Fibroblast of villous mesenchyme (primary cell): ENCODE data around the gene PKP2. TPM values are rescaled to one million over a fixed set of nuclear protein-coding genes. Genes with fewer than 3 reads are reported as not detected.
A peak's percentile ranks its signal among the peaks of the same experiment; 100 is the strongest.

Experiments used
- DNase-seq: peaks from one replicate; pipeline ENCODE4 v3.0.0-alpha.2; 2010; ENCODE audit warnings: low read depth
- H3K4me3 ChIP-seq: 2 replicates; pipeline ENCODE4 v1.5.1; 2011; ENCODE audit warnings: low read depth, mild to moderate bottlenecking, low read length
- total RNA-seq: library from RNA; depleted of rRNA; stranded (reverse); fragments of >200 nt; gene quantifications from 2 replicates; pipeline ENCODE4 v1.2.3, GENCODE V29; 2012
- TF ChIP-seq, protein P1 (sequence below): IDR thresholded peaks from 2 replicates; pipeline ENCODE4 v1.5.1; 2012; ENCODE audit warnings: low read depth, mild to moderate bottlenecking, low read length; ENCODE audit not compliant: insufficient read depth

Gene PKP2
- total RNA-seq: 2.3 and 9.5 TPM in 2 replicates

DNA sequence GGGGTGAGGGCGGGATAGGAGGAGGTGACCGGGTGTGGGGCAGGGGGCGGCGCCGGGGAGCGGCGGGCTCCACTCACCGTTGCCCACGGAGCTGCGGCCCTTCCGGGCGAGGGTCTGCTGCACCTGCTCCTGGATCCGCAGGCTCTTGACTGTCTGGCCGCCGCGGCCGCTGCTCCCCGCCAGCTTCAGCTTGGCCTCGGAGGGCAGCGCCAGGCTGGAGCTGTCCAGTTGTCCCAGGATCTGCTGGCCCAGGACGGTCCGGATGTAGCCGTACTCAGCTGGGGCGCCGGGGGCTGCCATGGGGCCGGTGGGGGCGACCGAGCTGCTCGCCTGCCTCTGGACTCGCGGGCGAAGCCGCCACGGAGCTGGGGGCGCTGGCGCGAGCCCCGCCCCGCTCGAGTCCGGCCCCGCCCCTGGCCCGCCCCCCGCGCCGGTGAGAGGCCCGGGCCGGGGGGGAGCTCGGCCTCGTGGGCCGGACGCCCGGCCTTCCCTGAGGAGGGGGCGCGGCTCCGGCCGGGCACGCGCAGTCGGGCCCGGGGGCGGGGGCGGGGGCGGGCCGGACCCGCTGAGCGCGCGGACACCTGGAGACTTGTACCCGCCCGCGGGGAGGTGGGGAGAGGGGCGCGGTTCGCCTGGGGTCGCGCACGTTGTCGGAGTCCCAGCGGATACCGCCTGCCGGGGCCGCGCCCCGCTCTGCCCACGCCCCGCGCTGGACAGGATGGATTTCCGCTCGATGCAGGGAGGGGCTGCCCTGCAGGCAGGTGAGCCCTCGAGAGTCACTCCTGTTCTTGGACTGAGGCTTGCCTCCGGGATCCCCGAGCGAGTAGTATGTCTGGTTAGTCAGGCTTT lies at the start of gene PKP2:
Gene PKP2, minus strand, starts transcription at position 346 of the 849 bp plus-strand sequence. Its CDS starts 46 bp downstream, at position 300.
- TF ChIP-seq, protein P1, sequence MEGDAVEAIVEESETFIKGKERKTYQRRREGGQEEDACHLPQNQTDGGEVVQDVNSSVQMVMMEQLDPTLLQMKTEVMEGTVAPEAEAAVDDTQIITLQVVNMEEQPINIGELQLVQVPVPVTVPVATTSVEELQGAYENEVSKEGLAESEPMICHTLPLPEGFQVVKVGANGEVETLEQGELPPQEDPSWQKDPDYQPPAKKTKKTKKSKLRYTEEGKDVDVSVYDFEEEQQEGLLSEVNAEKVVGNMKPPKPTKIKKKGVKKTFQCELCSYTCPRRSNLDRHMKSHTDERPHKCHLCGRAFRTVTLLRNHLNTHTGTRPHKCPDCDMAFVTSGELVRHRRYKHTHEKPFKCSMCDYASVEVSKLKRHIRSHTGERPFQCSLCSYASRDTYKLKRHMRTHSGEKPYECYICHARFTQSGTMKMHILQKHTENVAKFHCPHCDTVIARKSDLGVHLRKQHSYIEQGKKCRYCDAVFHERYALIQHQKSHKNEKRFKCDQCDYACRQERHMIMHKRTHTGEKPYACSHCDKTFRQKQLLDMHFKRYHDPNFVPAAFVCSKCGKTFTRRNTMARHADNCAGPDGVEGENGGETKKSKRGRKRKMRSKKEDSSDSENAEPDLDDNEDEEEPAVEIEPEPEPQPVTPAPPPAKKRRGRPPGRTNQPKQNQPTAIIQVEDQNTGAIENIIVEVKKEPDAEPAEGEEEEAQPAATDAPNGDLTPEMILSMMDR: no peak
- DNase-seq: peak; percentile 27
- H3K4me3 ChIP-seq: peak within 1 kb of the TSS; percentile 74

DNA sequence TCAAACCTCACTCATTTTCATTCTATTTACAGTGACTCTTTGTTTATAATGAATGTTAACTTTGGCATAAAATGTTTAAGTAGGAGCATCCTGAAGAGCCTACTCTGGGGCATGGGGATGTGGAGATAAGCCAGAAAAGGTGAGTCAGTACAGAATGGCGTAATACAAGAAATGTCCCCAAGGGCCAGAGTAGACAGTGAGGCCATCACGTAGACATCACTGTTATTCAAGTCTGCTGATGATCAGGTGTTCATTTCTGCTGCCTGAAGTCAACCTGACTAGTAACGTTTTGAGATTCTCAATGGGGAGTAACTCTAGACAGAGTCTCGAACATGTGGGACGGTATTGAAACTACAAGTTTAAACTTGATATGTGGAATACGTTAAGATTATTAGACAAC lies 47.6 kb upstream of the PKP2 start:
- DNase-seq: no peak
- TF ChIP-seq, protein P1: no peak

DNA sequence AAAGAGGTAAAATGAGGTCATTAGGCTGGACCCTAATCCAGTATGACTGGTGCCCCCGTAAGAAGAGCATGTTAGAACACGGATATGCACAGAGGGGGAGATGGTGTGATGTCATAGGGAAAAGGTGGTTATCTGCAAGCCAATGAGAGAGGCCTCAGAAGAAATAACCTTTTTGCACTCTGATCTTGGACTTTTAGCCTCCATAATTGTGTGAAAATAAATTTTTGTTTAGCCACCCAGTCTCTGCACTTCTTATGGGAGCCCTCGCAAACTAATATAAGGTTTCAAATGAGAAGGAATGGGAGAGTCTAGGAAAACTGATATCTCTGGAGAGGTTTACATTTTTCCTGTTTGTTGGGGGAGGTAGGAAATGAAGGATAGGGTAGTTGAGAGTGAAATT lies 43.2 kb upstream of the PKP2 start:
- DNase-seq: no peak
- H3K4me3 ChIP-seq: no peak overlapping the region
- TF ChIP-seq, protein P1: no peak

More for the DNA sequence above, 47.6 kb upstream of the PKP2 start:
- H3K4me3 ChIP-seq: no peak overlapping the region

DNA sequence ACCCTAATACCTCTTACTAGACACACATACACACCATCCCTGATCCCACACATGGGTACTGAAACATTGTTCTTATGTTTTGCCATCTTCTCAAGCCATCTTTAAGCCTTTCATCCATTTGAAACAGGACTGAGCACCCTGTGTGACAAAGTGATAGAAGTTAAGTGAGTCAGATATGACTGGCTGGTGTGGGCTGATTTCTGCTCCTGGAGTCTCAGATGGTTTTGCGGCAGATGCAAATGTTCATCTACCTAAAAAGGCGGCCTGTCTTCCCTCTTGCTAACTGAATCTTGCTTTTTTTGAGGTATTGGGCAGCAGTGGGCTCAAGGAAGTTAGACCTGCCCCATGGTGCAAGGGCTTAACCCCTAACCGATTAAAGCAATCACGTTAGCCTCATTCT lies 30.4 kb upstream of the PKP2 start:
- DNase-seq: no peak
- TF ChIP-seq, protein P1: no peak

DNA sequence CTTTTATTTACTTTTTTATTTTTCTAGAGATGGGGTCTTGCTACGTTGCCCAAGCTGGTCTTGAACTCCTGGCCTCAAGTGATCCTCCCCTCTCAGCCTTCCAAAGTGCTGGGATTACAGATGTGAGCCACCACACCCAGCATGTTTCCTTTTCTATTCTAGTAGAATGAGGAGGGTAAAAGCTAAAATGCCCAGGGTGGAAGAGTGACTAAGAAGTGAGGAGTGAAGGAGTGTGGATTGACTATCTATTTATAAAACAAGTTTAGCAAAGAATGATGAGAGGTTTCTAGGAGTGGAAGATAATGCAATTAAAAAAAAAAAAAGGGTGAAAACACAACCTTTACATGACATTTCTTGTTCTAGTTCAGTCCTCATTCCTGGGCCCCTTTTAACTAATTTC lies 29.8 kb upstream of the PKP2 start:
- TF ChIP-seq, protein P1: no peak
- DNase-seq: no peak
- H3K4me3 ChIP-seq: no peak overlapping the region

More for the DNA sequence above, 30.4 kb upstream of the PKP2 start:
- H3K4me3 ChIP-seq: no peak overlapping the region

DNA sequence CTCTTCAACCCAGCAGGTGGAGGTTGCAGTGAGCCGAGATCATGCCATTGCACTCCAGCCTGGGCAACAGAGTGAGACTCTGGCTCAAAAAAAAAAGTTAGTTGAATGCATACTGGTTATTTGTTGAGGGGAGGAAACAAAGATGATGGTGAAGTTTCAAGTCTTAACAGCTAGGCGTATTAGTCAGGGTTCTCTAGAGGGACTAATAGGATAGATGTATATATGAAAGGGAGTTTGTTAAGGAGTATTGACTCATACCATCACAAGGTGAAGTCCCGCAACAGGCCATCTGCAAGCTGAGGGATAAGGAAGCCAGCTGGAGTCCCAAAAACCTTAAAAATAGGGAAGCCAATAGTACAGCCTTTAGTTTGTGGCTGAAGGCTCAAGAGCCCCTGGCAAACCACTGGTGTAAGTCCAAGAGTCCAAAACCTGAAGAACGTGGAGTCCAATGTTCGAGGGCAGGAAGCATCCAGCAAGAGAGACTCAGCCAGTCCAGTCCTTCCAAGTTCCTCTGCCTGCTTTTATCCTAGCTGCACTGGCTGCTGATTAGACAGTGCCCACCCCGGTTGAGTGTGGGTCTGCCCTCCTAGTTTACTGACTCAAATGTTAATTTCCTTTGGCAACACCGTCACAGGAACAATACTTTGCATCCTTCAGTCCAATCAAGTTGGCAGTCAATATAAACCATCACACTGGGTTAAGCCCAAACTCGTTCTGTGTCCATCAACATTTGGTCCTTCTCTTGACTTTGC lies 26.1 kb upstream of the PKP2 start:
- DNase-seq: no peak
- TF ChIP-seq, protein P1: no peak

More for the DNA sequence above, 26.1 kb upstream of the PKP2 start:
- H3K4me3 ChIP-seq: no peak overlapping the region
